GM12892 (cell line): ENCODE measurements around the gene SMOC1.

Source experiments
- DNase-seq: peaks from one replicate; pipeline ENCODE4 v3.0.0; 2011; ENCODE audit not compliant: insufficient read length
- FAIRE-seq: peaks from 2 replicates; lab custom pipeline; 2011; peaks lifted over from hg19 to GRCh38; lab: Jason Lieb, UNC
- POLR2A ChIP-seq: IDR thresholded peaks from 2 replicates; pipeline ENCODE4 v1.6.1; 2011; ENCODE audit warnings: low read depth, low read length, control low read depth
- POLR2AphosphoS5 ChIP-seq: IDR thresholded peaks from 2 replicates; pipeline ENCODE4 v1.6.1; 2011; ENCODE audit warnings: low read depth, low read length, control low read depth
- TAF1 ChIP-seq: IDR thresholded peaks from 2 replicates; pipeline ENCODE4 v1.6.1; 2011; ENCODE audit warnings: low read depth, mild to moderate bottlenecking, control low read depth, low read length, borderline replicate concordance

Gene SMOC1

GRCh38 chr14:69931960-69932359 lies 52.7 kb downstream of the SMOC1 start:
- FAIRE-seq (no peak), DNase-seq (no peak)
- TF ChIP-seq POLR2AphosphoS5 (no peak), TAF1 (no peak), POLR2A (no peak)

GRCh38 chr14:69932391-69932790 lies 53.2 kb downstream of the SMOC1 start:
- DNase-seq (no peak), FAIRE-seq (no peak)
- TF ChIP-seq TAF1 (no peak), POLR2A (no peak), POLR2AphosphoS5 (no peak)

- TF ChIP-seq TAF1, result no peak
- TF ChIP-seq POLR2A, result no peak
- no peak for TF ChIP-seq POLR2AphosphoS5
- DNase-seq (no peak), FAIRE-seq (no peak)
Measured at GRCh38 chr14:69933623-69934275, 54.5 kb downstream of the SMOC1 start.

GRCh38 chr14:69937367-69938081 lies 58.3 kb downstream of the SMOC1 start:
- TF ChIP-seq POLR2AphosphoS5, result no peak
- no peak for TF ChIP-seq TAF1
- no peak for TF ChIP-seq POLR2A
- FAIRE-seq (no peak), DNase-seq (no peak)

- no peak for FAIRE-seq
- TF ChIP-seq POLR2AphosphoS5, result no peak
- TF ChIP-seq POLR2A, result no peak
- TF ChIP-seq TAF1, result no peak
- DNase-seq, result no peak
Measured at GRCh38 chr14:69938751-69939150, 59.5 kb downstream of the SMOC1 start.

GRCh38 chr14:69941768-69942742 lies 62.8 kb downstream of the SMOC1 start:
- DNase-seq (no peak), FAIRE-seq (no peak)
- TF ChIP-seq POLR2A (no peak), POLR2AphosphoS5 (no peak), TAF1 (no peak)

- no peak for FAIRE-seq
- TF ChIP-seq TAF1 (no peak), POLR2A (no peak), POLR2AphosphoS5 (no peak)
- no peak for DNase-seq
Measured at GRCh38 chr14:69943084-69943780, 64.0 kb downstream of the SMOC1 start.

- TF ChIP-seq POLR2A (no peak), POLR2AphosphoS5 (no peak), TAF1 (no peak)
- DNase-seq, result no peak
- no peak for FAIRE-seq
Measured at GRCh38 chr14:69945347-69945746, 66.1 kb downstream of the SMOC1 start.

- DNase-seq (no peak), FAIRE-seq (no peak)
- no peak for TF ChIP-seq POLR2AphosphoS5
- no peak for TF ChIP-seq TAF1
- TF ChIP-seq POLR2A, result no peak
Measured at GRCh38 chr14:69945912-69946311, 66.7 kb downstream of the SMOC1 start.

GRCh38 chr14:69948351-69948750 lies 69.1 kb downstream of the SMOC1 start:
- DNase-seq (no peak), FAIRE-seq (no peak)
- TF ChIP-seq POLR2AphosphoS5, result no peak

GRCh38 chr14:69951263-69951662 lies 72.0 kb downstream of the SMOC1 start:
- FAIRE-seq (no peak), DNase-seq (no peak)

More at GRCh38 chr14:69951263-69951662, 72.0 kb downstream of the SMOC1 start:
- TF ChIP-seq TAF1 (no peak), POLR2A (no peak), POLR2AphosphoS5 (no peak)
